EL (cell line): ENCODE results near the gene GALNT11.

ENCODE experiments used
- DNase-seq: peaks from one replicate; pipeline ENCODE4 v3.0.0-alpha.2; 2016

Gene GALNT11

DNA sequence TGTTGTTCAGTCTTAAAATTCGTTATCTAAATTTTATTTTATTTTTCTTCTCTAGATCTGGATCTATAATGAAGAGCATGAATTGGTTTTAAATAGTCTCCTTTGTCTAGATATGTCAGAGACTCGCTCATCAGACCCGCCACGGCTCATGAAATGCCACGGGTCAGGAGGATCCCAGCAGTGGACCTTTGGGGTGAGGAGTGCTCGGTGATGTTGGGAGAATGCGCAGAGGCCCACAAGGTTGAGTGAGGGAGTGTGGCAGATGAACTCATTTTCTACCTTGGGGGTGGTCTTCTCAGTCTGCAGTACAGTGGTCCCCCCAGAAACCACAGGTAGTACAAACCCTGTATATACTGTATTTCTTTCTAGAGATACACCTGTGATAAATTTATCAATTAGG, 95.3 kb downstream of the GALNT11 start:
- DNase-seq: no peak

DNA sequence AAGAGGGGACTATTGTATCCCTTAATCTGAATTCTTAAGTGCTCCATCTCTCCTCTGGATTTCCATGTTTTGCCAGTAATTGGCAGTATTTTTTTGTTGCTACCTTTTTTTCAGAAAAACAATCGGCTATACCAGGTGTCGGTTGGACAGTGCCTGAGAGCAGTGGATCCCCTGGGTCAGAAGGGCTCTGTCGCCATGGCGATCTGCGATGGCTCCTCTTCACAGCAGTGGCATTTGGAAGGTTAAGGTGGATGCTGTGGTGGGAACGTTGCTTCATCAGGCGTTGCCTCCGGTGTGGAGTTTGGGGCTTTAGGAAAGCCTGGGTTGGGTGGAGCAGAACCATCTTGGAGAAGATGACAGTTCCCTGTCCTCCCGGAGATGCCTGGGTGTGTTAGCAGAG, 96.0 kb downstream of the GALNT11 start:
- no peak for DNase-seq

DNA sequence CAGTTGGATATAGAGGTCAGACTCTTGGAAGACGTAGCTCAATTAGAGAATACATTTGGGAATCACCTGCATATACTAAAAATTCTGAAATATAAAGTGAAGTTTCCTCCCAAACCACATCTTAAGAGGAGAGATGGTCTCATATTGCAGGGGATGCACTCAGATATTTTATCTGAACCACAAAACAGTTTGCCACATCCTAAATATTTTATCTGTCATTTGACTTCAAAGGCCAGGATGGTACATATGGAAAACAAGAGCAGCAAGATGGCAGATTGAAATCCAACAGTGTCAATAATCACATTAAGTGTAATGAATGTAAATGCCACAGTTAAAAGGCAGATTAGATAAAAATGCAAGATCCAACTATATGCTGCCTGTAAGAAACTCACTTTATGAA, 97.1 kb downstream of the GALNT11 start:
- no peak for DNase-seq

DNA sequence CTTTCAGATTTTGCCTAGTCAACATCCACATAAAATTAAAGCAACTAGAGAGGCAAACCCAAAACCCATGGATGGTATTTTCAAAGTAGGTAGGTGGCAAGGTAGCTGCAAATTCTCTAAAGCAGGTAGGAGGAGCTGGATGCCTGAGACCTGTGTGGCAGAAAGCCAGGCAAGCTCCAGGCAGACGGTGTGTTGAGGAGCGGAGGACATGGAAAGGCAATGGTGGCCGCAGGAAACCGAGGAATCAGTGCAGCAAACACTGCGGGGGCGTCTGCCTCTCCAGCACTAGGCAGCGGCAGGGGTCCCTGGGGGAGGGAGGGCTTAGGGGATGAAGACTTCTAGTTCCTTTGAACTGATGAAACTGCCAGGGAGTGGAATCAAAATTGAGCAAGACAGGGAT, 101.3 kb downstream of the GALNT11 start:
- DNase-seq: no peak

DNA sequence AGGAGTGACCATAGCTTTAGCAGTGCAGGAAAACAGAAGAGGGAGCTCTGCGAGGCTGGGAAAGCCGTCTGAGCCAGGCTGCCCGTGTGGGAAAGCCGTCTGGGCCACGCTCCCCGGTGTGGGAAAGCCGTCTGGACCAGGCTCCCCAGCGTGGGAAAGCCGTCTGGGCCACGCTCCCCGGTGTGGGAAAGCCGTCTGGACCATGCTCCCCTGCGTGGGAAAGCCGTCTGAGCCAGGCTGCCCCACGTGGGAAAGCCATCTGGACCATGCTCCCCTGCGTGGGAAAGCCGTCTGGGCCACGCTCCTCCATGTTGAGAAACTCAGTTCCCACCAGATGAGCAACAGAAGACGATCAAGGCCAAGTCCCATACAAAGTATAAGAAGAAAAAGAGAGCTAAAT, 101.8 kb downstream of the GALNT11 start:
- DNase-seq: no peak

DNA sequence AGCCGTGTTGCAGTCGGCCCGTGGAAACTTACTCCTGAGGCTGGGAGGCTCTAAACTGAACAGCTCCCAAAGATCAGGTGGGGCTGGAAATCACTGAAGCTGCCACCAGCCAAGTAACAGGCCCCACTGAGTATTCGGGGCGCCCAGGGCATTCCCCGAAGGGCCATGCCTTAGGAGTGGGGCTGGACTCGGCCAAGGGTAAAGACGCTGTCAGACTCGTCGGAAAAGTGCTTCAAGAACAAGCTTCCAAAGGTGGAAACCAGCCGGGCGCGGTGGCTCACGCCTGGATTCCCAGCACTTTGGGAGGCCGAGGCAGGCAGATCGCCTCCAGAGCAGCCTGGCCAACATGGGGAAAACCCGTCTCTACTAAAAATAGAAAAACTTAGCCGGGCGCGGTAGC, 102.8 kb downstream of the GALNT11 start:
- DNase-seq: no peak

DNA sequence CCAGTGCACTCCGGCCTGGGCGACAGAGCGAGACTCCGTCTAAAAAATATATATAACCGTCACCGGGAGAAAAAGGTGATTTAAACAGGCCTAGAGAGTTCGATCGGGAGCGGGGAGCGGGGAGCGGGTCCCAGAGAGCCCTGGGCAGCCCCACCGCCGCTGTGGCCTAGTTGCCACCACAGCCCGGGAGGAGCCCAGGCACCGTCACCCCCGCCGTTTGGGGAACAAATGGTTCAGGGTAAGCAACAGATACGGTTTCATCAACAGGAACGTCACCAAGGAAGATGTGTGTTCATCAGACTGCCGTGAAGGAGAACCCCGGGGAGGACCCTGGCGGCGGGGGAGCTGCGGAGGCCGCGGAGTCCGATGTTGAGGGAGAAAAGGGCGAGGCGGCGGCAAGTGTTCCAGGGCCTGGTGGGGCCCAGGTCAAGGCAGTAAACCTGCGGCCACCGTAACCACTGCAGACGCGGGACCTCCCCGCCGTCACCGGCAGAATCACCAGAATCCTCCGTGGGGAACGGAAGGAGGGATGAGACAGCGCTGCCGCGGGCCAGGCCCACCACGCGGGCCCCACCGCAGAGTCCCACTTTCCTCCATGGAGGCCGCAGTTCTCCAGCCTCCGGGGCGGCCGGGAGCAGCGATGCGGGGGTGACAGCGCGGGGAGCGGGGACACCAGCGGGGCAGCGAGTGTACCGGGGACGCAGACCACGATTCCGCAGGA, 103.4 kb downstream of the GALNT11 start:
- DNase-seq: no peak

DNA sequence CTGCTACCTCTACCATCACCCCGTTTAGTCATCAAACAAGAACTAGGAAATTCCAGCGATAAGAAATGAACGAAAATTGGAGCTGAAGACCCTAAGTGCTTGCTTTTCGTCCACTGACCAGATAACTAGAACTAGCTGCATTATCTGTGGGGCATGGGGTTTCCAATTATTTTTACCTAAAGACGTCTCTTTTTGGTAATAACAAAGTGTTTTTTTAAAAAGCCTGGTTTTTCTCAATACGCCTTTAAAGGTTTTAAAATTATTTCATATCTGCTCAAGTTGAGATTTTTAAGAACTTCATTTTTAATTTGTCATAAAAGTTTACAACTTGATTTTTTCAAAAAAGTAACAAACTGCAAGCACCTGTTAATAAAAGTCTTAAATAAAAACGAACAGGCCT, 104.2 kb downstream of the GALNT11 start:
- no peak for DNase-seq

DNA sequence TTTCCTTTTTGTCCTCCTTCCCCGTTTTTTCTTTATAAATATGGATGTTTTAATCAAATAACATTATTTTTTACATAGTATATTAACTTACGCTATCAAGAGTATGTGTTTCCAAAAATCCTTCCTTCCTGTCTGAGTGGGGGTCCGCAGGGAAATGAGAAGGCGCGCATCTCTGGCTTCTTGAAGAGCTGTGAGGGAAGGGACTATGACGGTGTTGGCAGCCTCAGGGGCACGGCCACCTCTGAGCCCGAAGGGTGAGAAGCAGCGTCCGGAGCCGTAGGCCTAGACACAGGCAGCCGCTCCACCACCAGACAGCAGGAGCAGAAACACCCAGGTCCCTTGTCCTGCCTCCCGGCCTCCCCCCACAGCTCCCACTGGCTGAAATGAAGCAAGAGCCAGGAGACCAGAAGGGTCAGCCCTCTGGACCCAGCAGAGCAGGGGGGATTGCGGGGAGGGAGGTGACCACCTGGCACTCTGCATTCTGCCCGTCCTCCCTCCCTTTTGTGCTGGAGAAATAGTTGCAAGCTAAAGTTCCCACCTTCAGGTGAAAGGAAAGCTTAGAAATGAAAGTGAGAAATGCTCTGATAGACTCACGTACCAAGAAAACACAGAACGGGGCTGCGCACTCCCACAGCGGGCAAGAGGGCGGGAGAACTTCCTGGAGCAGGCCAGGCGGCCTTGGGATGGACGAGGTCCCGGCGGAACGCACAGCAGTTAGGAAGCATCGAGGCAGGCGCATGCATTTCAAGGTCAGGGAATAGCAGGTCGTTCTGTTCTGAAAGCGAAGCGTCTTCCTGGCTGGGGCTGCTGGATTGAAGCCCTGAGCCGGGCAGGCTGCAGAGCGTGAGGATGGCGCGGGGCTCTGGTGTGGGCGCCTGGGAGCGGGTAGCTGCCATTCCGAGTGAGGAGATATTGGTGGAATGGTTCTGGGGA, 105.5 kb downstream of the GALNT11 start:
- no peak for DNase-seq

DNA sequence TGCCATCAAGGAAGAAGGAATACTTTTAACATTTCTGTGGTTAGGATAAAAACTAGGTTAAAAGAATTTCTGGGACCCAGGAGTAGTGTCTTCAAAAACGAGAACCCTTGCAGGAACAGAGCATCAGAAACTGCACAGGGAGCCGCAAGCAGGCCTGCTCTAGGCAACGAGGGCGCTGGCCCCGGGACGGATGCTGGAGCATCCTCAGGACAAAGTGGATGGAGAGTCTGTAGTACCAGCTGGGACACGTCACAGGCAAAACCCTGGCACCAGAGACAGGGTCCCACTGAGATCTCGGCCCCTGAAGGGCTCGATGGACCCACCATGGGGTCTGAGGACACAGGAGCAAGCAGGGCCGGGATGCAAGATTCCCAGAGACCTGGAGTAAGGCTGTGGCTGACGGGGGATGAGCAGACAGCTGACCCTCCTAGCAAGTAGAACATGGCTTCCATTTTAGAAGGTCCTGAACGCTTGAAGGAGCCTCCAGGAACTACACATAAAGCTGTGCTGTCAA, 106.6 kb downstream of the GALNT11 start:
- DNase-seq: no peak

DNA sequence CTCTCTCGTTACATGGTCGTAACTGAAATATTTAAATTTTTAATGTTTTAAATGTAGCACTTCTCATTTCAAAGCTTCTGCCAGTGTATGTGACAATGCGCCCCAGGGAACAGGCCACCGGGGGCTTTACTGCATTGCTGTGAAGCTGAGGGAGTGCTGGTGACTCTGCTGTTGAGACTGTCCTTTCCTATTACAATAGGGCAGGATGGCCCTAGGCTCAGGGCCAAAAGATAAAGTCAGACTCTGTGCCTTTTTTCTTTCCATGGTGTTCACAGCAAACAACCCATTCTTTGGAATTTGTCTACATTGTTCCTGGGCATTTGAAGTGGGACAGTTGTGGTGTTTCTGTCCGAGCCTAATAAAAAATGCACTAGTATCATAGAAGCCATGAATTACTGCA, 107.3 kb downstream of the GALNT11 start:
- no peak for DNase-seq

DNA sequence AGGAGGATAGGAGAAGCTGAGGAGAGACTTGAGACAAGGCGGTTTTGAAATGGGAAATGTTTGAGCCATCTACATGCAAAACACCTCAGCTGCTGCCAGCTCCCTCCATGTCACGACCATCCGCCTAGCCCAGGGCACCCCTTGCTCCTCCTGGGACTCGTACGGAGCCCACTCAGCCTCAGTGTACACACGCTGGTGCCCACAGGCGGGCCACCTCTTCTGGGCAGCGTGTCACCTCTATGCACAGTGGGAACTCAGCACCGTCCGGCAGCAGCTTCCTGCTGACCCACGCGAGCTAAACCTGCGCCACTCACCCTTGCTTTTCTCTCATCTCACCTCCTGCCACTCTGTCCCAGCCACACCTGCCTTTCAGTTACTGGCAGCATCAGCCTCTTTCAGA, 108.3 kb downstream of the GALNT11 start:
- no peak for DNase-seq

DNA sequence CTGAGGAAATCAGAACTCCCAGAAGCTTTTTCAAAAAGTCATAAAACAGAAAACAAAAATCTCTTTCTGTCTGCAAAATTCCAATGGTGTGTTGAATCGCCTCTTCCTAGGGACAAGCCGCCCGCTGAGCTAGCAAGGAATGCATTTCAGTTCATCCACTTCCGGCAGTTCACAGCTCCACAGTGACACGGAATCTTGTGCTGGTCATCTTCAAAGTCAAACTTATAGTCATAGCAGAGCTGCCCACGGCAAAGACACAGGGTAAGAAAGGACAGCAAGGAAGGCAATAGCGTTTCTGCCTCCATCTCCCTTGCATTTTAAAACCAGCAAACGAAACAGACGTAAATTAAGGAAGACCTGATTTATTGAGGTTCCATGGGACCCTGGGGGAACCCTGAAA, 111.2 kb downstream of the GALNT11 start:
- peak; percentile 81 for DNase-seq

DNA sequence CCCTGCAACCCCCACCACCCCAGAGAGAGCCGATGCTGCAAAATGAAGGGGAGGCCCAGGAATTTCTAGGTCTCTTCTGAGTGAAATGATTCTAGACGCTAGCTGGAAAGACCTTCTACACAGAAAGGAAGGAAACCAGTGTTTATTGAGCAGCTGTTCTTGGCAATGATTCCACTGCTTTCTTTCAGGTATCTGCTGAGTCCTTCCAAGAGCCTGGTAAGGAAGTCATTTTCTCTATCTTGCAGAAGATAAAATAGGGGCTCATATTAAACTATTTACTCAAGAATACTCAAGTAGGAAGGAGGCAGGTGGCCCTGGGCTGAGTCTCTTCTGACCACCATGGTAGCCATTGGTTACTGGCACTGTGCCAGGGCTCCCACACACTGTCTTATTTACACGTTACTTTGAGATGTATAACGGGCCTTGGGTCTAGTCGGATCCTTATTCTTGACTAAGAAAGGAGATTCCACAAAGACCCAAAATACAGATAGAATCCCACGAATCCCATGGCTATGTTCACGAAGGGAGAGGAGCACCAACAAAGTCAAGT, 112.1 kb downstream of the GALNT11 start:
- DNase-seq: no peak

DNA sequence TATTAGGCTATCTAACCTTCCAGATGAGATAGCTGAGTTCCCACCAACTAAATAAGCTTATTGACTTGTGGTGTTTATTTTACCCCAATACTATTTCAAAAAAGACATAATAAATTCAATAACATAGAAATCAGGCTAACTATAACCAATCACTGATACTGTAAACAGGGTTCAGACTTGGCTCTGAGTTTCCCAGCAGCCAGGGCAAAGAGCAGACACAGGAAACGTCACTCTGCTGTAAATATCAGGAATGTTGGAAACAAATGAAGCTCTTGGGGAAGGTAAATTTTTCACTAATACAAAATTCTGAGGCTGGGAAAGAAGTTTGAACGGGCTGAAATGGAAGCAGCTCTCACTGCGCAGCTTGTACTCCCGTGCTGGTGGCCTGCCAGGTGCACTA, 114.6 kb downstream of the GALNT11 start:
- DNase-seq: no peak

DNA sequence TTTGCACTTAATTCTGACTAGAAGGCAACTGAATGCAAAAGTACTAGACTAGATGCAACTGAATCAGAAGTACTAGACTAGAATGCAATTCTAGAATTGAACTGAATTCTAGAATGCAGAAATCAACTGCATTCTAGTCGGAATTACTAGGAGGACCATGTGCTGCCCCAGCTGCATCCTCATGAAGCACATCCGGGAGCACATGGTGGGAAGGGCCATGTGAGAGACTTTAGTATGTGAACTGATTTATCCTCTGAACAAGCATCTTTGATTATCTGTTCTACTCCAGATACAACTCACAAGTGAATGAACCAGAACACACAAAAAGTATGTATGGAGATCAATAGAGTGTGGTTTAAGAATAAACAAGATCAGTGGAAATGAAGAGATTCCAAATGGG, 115.1 kb downstream of the GALNT11 start:
- no peak for DNase-seq

DNA sequence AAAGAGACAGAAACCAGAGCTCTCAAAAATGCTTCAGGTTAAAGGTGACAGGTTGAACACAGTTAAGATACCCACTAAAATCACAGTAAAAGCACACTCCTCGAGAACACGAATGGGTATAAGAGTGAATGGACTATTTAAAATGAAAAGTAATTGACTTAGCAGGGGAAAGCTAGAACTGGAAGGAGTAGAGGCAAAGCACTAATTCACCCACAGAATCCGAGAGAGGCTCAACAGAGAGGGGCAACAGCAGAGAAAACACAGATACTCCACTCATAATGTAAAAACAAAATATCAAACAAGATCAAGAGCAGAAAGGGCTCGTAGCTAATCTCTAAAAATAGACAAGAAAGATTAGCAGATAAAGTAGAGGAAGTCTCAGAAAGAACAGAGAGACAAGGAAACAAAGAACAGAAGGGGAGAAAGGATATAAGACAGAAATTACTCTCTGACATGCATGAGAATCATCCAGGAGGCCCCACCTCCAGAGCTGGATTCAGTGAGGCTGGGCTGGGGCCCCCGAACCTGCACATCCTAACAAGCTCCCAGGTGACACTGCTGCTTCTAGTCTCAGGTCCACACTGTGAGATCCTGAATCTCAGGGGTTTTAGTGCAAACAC, 117.6 kb downstream of the GALNT11 start:
- DNase-seq: no peak

DNA sequence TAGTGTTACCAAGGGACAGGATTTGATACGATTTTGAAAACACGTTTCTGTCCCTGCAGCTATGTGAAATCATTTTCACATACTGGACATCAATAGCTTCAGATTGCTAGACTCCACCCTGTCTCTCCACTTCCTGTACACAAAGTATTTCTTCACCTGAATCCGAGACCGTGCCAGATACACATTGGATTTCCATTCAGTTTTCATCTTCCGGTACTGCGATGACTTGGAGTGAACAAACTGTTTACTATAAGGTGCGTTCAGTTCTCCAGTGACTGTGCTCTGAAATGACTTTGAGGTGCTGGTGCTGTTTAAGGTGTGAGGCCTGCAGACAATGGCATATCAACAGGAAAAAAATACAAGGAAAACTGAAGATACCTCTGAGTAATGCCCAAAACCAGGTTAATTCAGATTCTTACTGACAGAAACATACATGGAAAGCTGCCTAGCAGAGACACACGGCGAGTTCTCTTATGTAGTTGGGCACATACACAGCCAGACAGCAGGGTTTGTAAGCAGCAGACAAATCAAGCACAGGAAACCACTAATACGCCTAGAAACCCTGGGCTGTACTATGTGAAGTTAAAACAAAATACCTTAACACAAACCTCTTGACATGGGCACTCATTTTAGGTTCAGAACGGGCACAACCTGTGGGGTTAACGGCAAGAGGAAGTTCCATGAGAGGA, 119.2 kb downstream of the GALNT11 start:
- DNase-seq: no peak

DNA sequence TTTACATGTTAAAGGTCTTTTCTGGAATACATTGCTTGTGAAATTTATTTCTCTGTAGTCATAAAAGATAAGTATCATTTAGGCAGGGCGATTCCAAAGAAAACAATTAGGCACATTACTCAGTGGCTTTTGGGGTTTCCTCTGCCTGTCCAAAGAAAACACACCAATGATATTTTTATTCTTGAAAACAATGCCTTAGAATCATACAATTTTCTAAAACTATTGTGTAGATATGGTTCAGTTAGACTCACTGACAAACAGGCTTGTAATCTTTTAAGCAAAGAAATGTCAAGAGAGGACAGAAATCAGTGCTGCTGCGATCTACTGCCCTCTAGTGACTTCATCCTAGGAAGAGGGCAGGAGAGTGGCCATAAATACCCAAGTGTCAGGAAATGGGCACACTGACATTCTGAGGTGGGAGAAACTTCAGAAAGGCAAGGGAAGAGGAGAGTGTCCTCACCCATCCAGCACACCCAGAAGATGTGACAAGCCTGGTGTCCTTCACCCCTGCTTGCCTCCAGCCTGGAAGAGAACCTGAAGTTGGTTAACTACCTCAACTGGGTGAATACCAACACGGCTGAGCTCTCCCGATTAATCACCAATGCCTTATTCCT, 120.5 kb downstream of the GALNT11 start:
- DNase-seq: peak; percentile 54

DNA sequence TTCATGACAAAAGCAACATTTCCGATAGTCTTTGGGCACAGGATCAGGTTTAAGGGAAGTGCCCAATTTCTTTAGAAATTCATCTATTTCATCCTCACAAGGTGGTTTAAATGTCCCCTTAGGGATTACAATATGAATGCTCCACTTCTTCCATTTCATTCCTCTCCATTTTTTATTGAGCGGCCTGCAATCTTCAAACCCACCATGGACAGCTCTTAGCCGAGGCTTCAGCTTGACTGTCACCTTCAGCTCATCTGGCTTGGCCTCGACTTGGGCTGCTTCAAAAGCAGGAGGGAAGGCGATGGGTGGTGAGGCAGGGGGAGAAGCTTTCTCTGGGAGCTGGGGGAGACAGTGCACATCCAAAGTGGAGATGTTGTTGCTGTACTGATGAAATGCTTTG, 123.2 kb downstream of the GALNT11 start:
- DNase-seq: no peak

DNA sequence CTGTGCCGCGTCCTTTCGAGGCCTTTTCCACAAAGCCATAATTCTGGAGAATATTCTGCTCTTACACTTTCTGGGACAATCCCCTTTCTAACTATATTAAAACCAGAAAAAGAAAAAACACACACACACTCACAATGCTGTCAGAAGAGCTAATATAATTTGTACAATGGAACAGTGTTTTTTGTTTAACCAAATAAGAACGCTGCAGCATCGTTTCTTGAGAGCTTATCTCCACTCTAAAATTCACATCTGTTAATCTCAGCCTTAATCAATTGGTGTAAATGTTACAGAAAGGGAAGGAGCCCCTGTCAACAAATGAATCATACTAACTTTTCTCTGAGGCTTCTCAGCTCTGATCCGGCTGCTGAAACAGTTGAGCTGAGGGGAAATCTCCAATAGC, 123.9 kb downstream of the GALNT11 start:
- no peak for DNase-seq

DNA sequence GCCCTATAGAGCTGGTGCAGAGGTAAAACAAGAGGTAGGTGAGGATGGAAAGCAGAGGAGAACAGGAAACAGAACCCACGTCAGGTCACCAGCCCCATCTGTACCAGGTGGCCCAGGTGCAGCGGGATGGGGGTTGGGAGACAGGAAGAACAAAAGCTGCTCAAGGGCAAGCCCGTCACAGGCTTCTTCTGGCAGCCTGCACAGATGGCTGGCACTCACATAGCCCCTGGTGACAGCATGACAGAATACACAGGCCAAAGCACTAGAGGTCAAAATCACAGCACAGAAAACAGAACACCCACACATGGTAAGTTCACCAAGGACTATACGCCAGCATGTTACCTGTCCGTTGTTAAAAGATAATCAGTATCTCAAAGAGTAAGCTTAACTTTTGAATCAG, 126.8 kb downstream of the GALNT11 start:
- no peak for DNase-seq
